Endodermal cell (in vitro differentiated cells): Measurements from ENCODE around the gene TNRC6C. TPM values are rescaled to one million over a fixed set of nuclear protein-coding genes. Genes with fewer than 3 reads are reported as not detected.

ENCODE experiments used
- DNase-seq: peaks from one replicate; pipeline ENCODE4 v3.0.0-alpha.2; 2017
- H3K27ac ChIP-seq: 2 replicates; pipeline ENCODE4 v1.5.1; 2013; ENCODE audit warnings: mild to moderate bottlenecking, low read depth, low read length, moderate library complexity
- H3K27me3 ChIP-seq: 2 replicates; pipeline ENCODE4 v1.6.1; 2013; ENCODE audit warnings: mild to moderate bottlenecking, low read length, moderate library complexity; ENCODE audit not compliant: insufficient read depth, control insufficient read depth, poor library complexity, severe bottlenecking
- H3K36me3 ChIP-seq: 2 replicates; pipeline ENCODE4 v1.7.0; 2013; ENCODE audit warnings: mild to moderate bottlenecking, low read length, moderate library complexity; ENCODE audit not compliant: control insufficient read depth, insufficient read depth
- H3K4me1 ChIP-seq: one replicate; pipeline ENCODE4 v1.7.0; 2013; ENCODE audit warnings: low read length; ENCODE audit not compliant: control insufficient read depth, insufficient read depth
- H3K4me3 ChIP-seq: 2 replicates; pipeline ENCODE4 v1.5.1; 2013; ENCODE audit warnings: mild to moderate bottlenecking, low read length, moderate library complexity
- H3K9ac ChIP-seq: 2 replicates; pipeline ENCODE4 v1.6.1; 2013; ENCODE audit warnings: mild to moderate bottlenecking, low read length, moderate library complexity; ENCODE audit not compliant: poor library complexity, severe bottlenecking; ENCODE audit errors: extremely low read depth
- H3K9me3 ChIP-seq: 2 replicates; pipeline ENCODE4 v1.6.1; 2013; ENCODE audit warnings: mild to moderate bottlenecking, low read length, moderate library complexity; ENCODE audit not compliant: control insufficient read depth
- H3K27ac Mint-ChIP-seq: 2 replicates; pipeline ENCODE4 v1.8.0; 2020; ENCODE audit warnings: mixed read lengths
- H3K27me3 Mint-ChIP-seq: 2 replicates; pipeline ENCODE4 v1.8.0; 2021; ENCODE audit warnings: mild to moderate bottlenecking, mixed read lengths; ENCODE audit not compliant: insufficient read depth
- H3K36me3 Mint-ChIP-seq: 2 replicates; pipeline ENCODE4 v1.8.0; 2020; ENCODE audit warnings: low read depth, mixed read lengths
- H3K4me1 Mint-ChIP-seq: 2 replicates; pipeline ENCODE4 v1.8.0; 2020; ENCODE audit warnings: mixed read lengths
- H3K4me3 Mint-ChIP-seq: 2 replicates; pipeline ENCODE4 v1.8.0; 2020; ENCODE audit warnings: mild to moderate bottlenecking, moderate library complexity, mixed read lengths
- H3K9me3 Mint-ChIP-seq: 2 replicates; pipeline ENCODE4 v1.8.0; 2020; ENCODE audit warnings: mild to moderate bottlenecking, mixed read lengths
- WGBS, 2 experiments: methylation state at CpG; one replicate each; pipeline versions ENCODE4 v1.1.5 to v1.1.7; 2013; ENCODE audit warnings: missing lambda C conversion rate in 2 of 2, mixed read lengths in 1 of 2; ENCODE audit not compliant: insufficient coverage in 1 of 2, insufficient read length in 1 of 2; 5-methylcytosine and 5-hydroxymethylcytosine counted together
- total RNA-seq, 2 donors: library from RNA; stranded (reverse); fragmentation: NEBNext Ultra II Directional in 1 of 2; extraction: Animal tissue kit (Norgen Biotek cat#: 25700) in 1 of 2; gene quantifications; 2 replicates in 1 of 2; 3 replicates in 1 of 2; pipeline ENCODE4 v1.2.1, GENCODE V29; 2021
- TF ChIP-seq, protein P1 (sequence below): fragments of 200-600 bp; sonication (generic); conservative IDR thresholded peaks from 2 replicates; pipeline ENCODE4 v1.5.0; 2021; ENCODE audit warnings: antibody characterized with exemption, mild to moderate bottlenecking

Gene TNRC6C
- total RNA-seq, 2 donors from 2014 or later, result 22.4 to 40.2 TPM

DNA sequence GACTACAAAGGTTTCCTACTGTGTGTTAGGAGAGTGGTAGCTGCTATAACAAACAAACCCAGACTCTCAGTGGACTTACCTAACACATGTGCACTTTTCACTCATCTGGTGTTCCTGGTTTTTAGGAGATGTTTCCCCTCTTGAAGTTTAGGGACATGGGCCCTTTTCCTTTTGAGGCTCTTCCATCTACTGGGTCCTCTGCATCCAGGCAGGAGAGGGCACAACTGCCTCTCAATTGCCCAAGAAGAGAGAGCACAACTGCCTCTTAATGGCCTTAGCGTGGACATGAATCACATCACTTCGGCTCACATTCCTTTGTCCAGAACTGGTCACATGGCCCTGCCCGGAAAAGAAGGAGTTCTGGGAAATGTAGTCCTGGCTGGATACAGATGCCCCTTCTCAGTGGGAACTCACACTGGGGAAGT lies 9.8 kb upstream of the TNRC6C start:
- no peak overlapping the region for H3K27ac ChIP-seq
- H3K9me3 Mint-ChIP-seq, result no peaks in the 10 kb centered on the region
- H3K9me3 ChIP-seq, result no peaks in the 10 kb centered on the region
- H3K27ac Mint-ChIP-seq, result no peak overlapping the region
- peaks cover 30% of the 10 kb centered on the region for H3K27me3 Mint-ChIP-seq
- peak overlapping the region; percentile 16 for H3K4me3 Mint-ChIP-seq
- DNase-seq, result peak; percentile 83
- no peak overlapping the region for H3K4me3 ChIP-seq
- no peaks in the 10 kb centered on the region for H3K4me1 ChIP-seq
- H3K9ac ChIP-seq, result no peak overlapping the region
- no peaks in the 10 kb centered on the region for H3K36me3 Mint-ChIP-seq
- peaks cover 9% of the 10 kb centered on the region for H3K4me1 Mint-ChIP-seq
- peaks cover 18% of the 10 kb centered on the region for H3K27me3 ChIP-seq
- 40 to 58% methylated on average over 2 to 3 of the region's 3 CpGs for WGBS, 2 experiments
- H3K36me3 ChIP-seq, result no peaks in the 10 kb centered on the region
- TF ChIP-seq, protein P1, sequence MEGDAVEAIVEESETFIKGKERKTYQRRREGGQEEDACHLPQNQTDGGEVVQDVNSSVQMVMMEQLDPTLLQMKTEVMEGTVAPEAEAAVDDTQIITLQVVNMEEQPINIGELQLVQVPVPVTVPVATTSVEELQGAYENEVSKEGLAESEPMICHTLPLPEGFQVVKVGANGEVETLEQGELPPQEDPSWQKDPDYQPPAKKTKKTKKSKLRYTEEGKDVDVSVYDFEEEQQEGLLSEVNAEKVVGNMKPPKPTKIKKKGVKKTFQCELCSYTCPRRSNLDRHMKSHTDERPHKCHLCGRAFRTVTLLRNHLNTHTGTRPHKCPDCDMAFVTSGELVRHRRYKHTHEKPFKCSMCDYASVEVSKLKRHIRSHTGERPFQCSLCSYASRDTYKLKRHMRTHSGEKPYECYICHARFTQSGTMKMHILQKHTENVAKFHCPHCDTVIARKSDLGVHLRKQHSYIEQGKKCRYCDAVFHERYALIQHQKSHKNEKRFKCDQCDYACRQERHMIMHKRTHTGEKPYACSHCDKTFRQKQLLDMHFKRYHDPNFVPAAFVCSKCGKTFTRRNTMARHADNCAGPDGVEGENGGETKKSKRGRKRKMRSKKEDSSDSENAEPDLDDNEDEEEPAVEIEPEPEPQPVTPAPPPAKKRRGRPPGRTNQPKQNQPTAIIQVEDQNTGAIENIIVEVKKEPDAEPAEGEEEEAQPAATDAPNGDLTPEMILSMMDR, result no peak

DNA sequence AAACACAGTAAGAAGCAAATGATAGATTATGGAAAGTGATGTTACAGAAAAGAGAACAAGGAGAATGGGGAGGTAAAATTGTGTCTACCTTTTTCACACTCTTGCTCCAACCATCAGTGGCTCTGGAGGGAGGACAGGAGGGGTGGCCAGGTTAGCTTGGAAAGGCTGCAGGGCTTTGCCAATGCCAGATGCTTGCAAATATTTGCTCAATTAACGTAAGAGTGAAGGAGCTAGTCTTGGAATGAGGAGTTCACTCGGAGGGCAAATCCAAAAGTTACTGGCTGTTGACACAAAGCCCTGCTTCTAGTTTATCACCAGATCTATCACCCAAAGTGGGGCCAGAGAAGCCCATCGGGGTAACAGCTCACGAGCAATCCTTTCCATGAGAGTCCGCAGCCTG lies 7.4 kb upstream of the TNRC6C start:
- Histone ChIP-seq H3K9ac (no peak overlapping the region), H3K27me3 (peaks cover 29% of the 10 kb centered on the region), H3K9me3 (no peaks in the 10 kb centered on the region), H3K4me1 (no peaks in the 10 kb centered on the region), H3K36me3 (no peaks in the 10 kb centered on the region), H3K27ac (no peak overlapping the region), H3K4me3 (no peak overlapping the region)
- H3K9me3 Mint-ChIP-seq, result no peaks in the 10 kb centered on the region
- H3K27ac Mint-ChIP-seq, result no peak overlapping the region
- TF ChIP-seq, protein P1, result no peak
- peaks cover 5% of the 10 kb centered on the region for H3K4me1 Mint-ChIP-seq
- DNase-seq, result no peak
- H3K27me3 Mint-ChIP-seq, result peaks cover 49% of the 10 kb centered on the region
- 87 to 90% methylated on average over 3 to 5 of the region's 5 CpGs for WGBS, 2 experiments
- H3K4me3 Mint-ChIP-seq, result no peak overlapping the region
- no peaks in the 10 kb centered on the region for H3K36me3 Mint-ChIP-seq

DNA sequence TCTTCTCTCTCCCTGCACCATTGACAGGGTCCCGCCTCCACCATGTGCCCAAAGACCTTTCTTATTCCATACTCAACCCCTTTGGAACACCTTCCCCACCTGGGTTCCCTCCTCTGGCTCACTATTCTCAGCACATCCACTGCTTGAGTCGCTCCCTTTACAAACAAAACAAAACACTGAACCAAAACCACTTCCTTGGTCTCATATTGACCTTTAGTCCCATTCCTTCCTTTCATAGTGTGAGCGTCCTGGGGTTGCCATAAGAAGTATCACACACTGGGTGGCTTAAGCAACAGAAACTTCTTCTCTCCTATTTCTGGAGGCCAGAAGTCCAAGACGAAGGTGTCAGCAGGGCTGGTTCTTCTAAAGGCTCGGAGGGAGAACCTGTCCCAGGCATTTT lies 6.1 kb upstream of the TNRC6C start:
- Histone ChIP-seq H3K36me3 (no peaks in the 10 kb centered on the region), H3K4me3 (no peak overlapping the region), H3K9ac (no peak overlapping the region), H3K27ac (no peak overlapping the region), H3K27me3 (peaks cover 42% of the 10 kb centered on the region), H3K9me3 (no peaks in the 10 kb centered on the region), H3K4me1 (no peaks in the 10 kb centered on the region)
- H3K27ac Mint-ChIP-seq, result no peak overlapping the region
- peak; percentile 34 for DNase-seq
- TF ChIP-seq, protein P1, result no peak
- no peaks in the 10 kb centered on the region for H3K9me3 Mint-ChIP-seq
- no peaks in the 10 kb centered on the region for H3K36me3 Mint-ChIP-seq
- H3K4me3 Mint-ChIP-seq, result no peak overlapping the region
- 94 to 96% methylated on average over 3 to 5 of the region's 5 CpGs for WGBS, 2 experiments
- H3K27me3 Mint-ChIP-seq, result peaks cover 62% of the 10 kb centered on the region
- peaks cover 8% of the 10 kb centered on the region for H3K4me1 Mint-ChIP-seq
